Breast epithelium (tissue), 3 donors: ENCODE measurements around the gene SIGLEC7.

ENCODE experiments used
- POLR2A ChIP-seq: fragments of 450-650 bp; IDR thresholded peaks from one replicate; pipeline ENCODE4 v1.6.1; 2016; ENCODE audit warnings: antibody characterized with exemption, mild to moderate bottlenecking, moderate library complexity
- TF ChIP-seq, protein P1 (sequence below), 3 donors: fragments of 450-650 bp; IDR thresholded peaks; one replicate each; pipeline ENCODE4 v1.5.1; 2016 to 2017; ENCODE audit warnings: antibody characterized with exemption in 3 of 3, mild to moderate bottlenecking in 3 of 3, moderate library complexity in 3 of 3

DNA sequence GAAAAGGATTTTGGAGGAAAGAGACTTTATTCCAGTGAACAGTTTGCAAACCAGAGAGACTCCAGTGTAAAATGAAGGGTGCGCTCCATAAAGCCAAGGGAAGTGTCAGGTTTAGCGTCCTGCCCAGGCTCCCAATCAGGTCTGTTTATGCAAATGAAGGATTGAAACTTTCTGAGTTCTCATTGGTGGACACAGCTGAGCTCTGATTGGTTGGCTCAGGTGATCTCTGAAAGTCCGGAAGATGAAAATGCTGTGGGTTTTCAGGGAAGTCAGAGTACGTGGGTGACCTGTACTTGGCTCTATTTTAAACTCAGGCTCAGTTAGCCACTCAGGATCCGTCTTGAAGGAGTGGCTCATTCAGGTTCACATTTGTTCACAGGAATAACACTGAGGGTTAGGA, 54.1 kb downstream of the SIGLEC7 start:
- TF ChIP-seq POLR2A, result no peak
- TF ChIP-seq, protein P1, sequence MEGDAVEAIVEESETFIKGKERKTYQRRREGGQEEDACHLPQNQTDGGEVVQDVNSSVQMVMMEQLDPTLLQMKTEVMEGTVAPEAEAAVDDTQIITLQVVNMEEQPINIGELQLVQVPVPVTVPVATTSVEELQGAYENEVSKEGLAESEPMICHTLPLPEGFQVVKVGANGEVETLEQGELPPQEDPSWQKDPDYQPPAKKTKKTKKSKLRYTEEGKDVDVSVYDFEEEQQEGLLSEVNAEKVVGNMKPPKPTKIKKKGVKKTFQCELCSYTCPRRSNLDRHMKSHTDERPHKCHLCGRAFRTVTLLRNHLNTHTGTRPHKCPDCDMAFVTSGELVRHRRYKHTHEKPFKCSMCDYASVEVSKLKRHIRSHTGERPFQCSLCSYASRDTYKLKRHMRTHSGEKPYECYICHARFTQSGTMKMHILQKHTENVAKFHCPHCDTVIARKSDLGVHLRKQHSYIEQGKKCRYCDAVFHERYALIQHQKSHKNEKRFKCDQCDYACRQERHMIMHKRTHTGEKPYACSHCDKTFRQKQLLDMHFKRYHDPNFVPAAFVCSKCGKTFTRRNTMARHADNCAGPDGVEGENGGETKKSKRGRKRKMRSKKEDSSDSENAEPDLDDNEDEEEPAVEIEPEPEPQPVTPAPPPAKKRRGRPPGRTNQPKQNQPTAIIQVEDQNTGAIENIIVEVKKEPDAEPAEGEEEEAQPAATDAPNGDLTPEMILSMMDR (IDR thresholded peaks at IDR 0.05), result no peak
